Naive thymus-derived CD4-positive, alpha-beta T cell (primary cell): Measurements from ENCODE around the gene DSG4. TPM values are rescaled to one million over a fixed set of nuclear protein-coding genes. Genes with fewer than 3 reads are reported as not detected.

ENCODE experiments used
- ATAC-seq: fragments of 150-1000 bp; cut with Tn5 transposase; 2 replicates; pipeline ENCODE4 v1.10.0; 2021; ENCODE audit warnings: mild to moderate bottlenecking, moderate library complexity
- CTCF ChIA-PET: fragments of 350-600 bp; sonication (Branson Sonifier 250); formaldehyde crosslinking; loops from one replicate; lab custom pipeline; 2021; ENCODE audit warnings: antibody characterized with exemption; lab: Charles Lee
- POLR2A ChIA-PET: fragments of 350-600 bp; sonication (Branson Sonifier 250); formaldehyde crosslinking; loops from one replicate; lab custom pipeline; 2021; ENCODE audit warnings: antibody characterized with exemption, inconsistent platforms; lab: Charles Lee
- DNase-seq, 9 donors: peaks; one replicate each; pipeline versions ENCODE4 v3.0.0 to v3.0.0-alpha.2; 2020 to 2022; ENCODE audit warnings: mixed read lengths in 1 of 9
- H3K27ac ChIP-seq: one replicate; pipeline ENCODE4 v1.7.0; 2013; ENCODE audit warnings: mild to moderate bottlenecking, low read depth, low read length, moderate library complexity
- H3K27me3 ChIP-seq, 2 donors: one replicate each; pipeline ENCODE4 v1.7.0; 2013; ENCODE audit warnings: low read length in 2 of 2, mild to moderate bottlenecking in 2 of 2, moderate library complexity in 2 of 2; ENCODE audit not compliant: control insufficient read depth in 2 of 2, insufficient read depth in 2 of 2
- H3K36me3 ChIP-seq, 3 experiments: 1 replicate in 2 of 3; 2 replicates in 1 of 3; pipeline ENCODE4 v1.7.0; 2013; ENCODE audit warnings: low read length in 3 of 3, mild to moderate bottlenecking in 3 of 3, moderate library complexity in 1 of 3; ENCODE audit not compliant: insufficient read depth in 3 of 3, control insufficient read depth in 2 of 3
- H3K4me1 ChIP-seq, 2 donors: one replicate each; pipeline ENCODE4 v1.7.0; 2013; ENCODE audit warnings: low read length in 2 of 2, mild to moderate bottlenecking in 2 of 2, moderate library complexity in 1 of 2; ENCODE audit not compliant: control insufficient read depth in 2 of 2, insufficient read depth in 2 of 2
- H3K4me3 ChIP-seq: 2 replicates; pipeline ENCODE4 v1.7.0; 2013; ENCODE audit warnings: mild to moderate bottlenecking, low read length
- H3K9me3 ChIP-seq, 3 experiments: 1 replicate in 2 of 3; 2 replicates in 1 of 3; pipeline ENCODE4 v1.7.0; 2013; ENCODE audit warnings: low read length in 3 of 3; ENCODE audit not compliant: control insufficient read depth in 2 of 3
- H3K27ac Mint-ChIP-seq, 9 donors: one replicate each; pipeline ENCODE4 v1.8.0; 2020 to 2022; ENCODE audit warnings: mixed read lengths in 9 of 9, mild to moderate bottlenecking in 8 of 9, moderate library complexity in 5 of 9, inconsistent platforms in 2 of 9
- H3K27me3 Mint-ChIP-seq, 5 donors: one replicate each; pipeline ENCODE4 v1.8.0; 2021 to 2022; ENCODE audit warnings: mixed read lengths in 5 of 5, mild to moderate bottlenecking in 1 of 5
- H3K36me3 Mint-ChIP-seq, 5 donors: one replicate each; pipeline ENCODE4 v1.8.0; 2020 to 2022; ENCODE audit warnings: mixed read lengths in 5 of 5, mild to moderate bottlenecking in 3 of 5, inconsistent platforms in 1 of 5
- H3K4me1 Mint-ChIP-seq, 7 donors: one replicate each; pipeline ENCODE4 v1.8.0; 2020 to 2022; ENCODE audit warnings: mixed read lengths in 7 of 7, mild to moderate bottlenecking in 3 of 7, inconsistent platforms in 1 of 7
- H3K4me3 Mint-ChIP-seq, 10 donors: one replicate each; pipeline ENCODE4 v1.8.0; 2020 to 2022; ENCODE audit warnings: mild to moderate bottlenecking in 10 of 10, mixed read lengths in 10 of 10, moderate library complexity in 6 of 10, inconsistent platforms in 2 of 10
- H3K9me3 Mint-ChIP-seq, 11 donors: one replicate each; pipeline ENCODE4 v1.8.0; 2020 to 2022; ENCODE audit warnings: mixed read lengths in 11 of 11, mild to moderate bottlenecking in 4 of 11, inconsistent platforms in 1 of 11, moderate library complexity in 1 of 11
- intact Hi-C, 2 donors: fragments of 100-400 bp; cut with micrococcal nuclease; formaldehyde crosslinking; loops; one replicate each; pipeline ENCODE4 v1.15.1; 2023
- polyA plus RNA-seq, 2 donors: library from polyadenylated mRNA; unstranded; fragments of 300-500 nt; fragmentation: Illumina TruSeq; gene quantifications; one replicate each; pipeline ENCODE4 v1.2.3, GENCODE V29; 2021
- total RNA-seq, 6 experiments: library from RNA in 5 of 6; stranded (reverse) in 5 of 6; gene quantifications; 1 replicate in 5 of 6; 2 replicates in 1 of 6; pipeline ENCODE4 v1.2.3 and lab custom pipeline; 2021 to 2026

Gene DSG4
- total and polyA plus RNA-seq, 7 experiments from 2014 or later: not detected

GRCh38 chr18:31444142-31444541 lies 67.6 kb downstream of the DSG4 start:
- Histone ChIP-seq H3K27ac (no peak overlapping the region), H3K36me3 (no peaks in the 10 kb centered on the region), H3K4me1 (no peaks in the 10 kb centered on the region), H3K27me3 (no peaks in the 10 kb centered on the region), H3K4me3 (no peak overlapping the region), H3K9me3 (no peaks in the 10 kb centered on the region)
- Mint-ChIP-seq H3K9me3 (no peaks in the 10 kb centered on the region), H3K4me1 (no peaks in the 10 kb centered on the region), H3K36me3 (no peaks in the 10 kb centered on the region), H3K27ac (no peak overlapping the region), H3K27me3 (no peaks in the 10 kb centered on the region), H3K4me3 (no peak overlapping the region)
- ChIA-PET POLR2A (no interaction called here), CTCF (no interaction called here)
- ATAC-seq: no peak
- intact Hi-C loops: no loop called here
- no peak for DNase-seq

- no peak overlapping the region for H3K4me3 ChIP-seq
- POLR2A ChIA-PET: no interaction called here
- CTCF ChIA-PET: no interaction called here
- no peaks in the 10 kb centered on the region for H3K4me1 Mint-ChIP-seq
- intact Hi-C loops: no loop called here
- H3K4me3 Mint-ChIP-seq: no peak overlapping the region
- no peak for ATAC-seq
- H3K9me3 ChIP-seq: no peaks in the 10 kb centered on the region
- no peak overlapping the region for H3K27ac ChIP-seq
- H3K36me3 ChIP-seq: no peaks in the 10 kb centered on the region
- no peaks in the 10 kb centered on the region for H3K27me3 ChIP-seq
- H3K4me1 ChIP-seq: no peaks in the 10 kb centered on the region
- H3K36me3 Mint-ChIP-seq: peaks cover 0 to 4% (median 0%) of the 10 kb centered on the region in 5 donors
- no peak overlapping the region for H3K27ac Mint-ChIP-seq
- DNase-seq: no peak
- peaks cover 0 to 2% (median 0%) of the 10 kb centered on the region in 11 donors for H3K9me3 Mint-ChIP-seq
- H3K27me3 Mint-ChIP-seq: no peaks in the 10 kb centered on the region
Measured at GRCh38 chr18:31445908-31446307, 69.3 kb downstream of the DSG4 start.

- no peak overlapping the region for H3K27ac ChIP-seq
- Mint-ChIP-seq H3K9me3 (peaks cover 0 to 2% (median 0%) of the 10 kb centered on the region in 11 donors), H3K36me3 (peaks cover 0 to 4% (median 0%) of the 10 kb centered on the region in 5 donors), H3K27me3 (no peaks in the 10 kb centered on the region), H3K4me3 (no peak overlapping the region), H3K4me1 (no peaks in the 10 kb centered on the region), H3K27ac (no peak overlapping the region)
- H3K4me3 ChIP-seq: no peak overlapping the region
- ATAC-seq (no peak), DNase-seq (no peak)
- intact Hi-C loops: no loop called here
- no peaks in the 10 kb centered on the region for H3K4me1 ChIP-seq
- H3K36me3 ChIP-seq: no peaks in the 10 kb centered on the region
- ChIA-PET POLR2A (no interaction called here), CTCF (no interaction called here)
- H3K27me3 ChIP-seq: no peaks in the 10 kb centered on the region
- H3K9me3 ChIP-seq: no peaks in the 10 kb centered on the region
Measured at GRCh38 chr18:31446854-31447253, 70.3 kb downstream of the DSG4 start.

- POLR2A ChIA-PET: no interaction called here
- no peak within 1 kb of the TSS for H3K27ac ChIP-seq
- no peaks in the 10 kb centered on the region for H3K27me3 Mint-ChIP-seq
- H3K9me3 ChIP-seq: no peaks in the 10 kb centered on the region
- no peak within 1 kb of the TSS for H3K4me3 ChIP-seq
- no peaks in the 10 kb centered on the region for H3K4me1 ChIP-seq
- intact Hi-C loops: no loop called here
- no peak within 1 kb of the TSS for H3K27ac Mint-ChIP-seq
- H3K9me3 Mint-ChIP-seq: peaks cover 0 to 2% (median 0%) of the 10 kb centered on the region in 11 donors
- H3K36me3 Mint-ChIP-seq: peaks cover 0 to 4% (median 0%) of the 10 kb centered on the region in 5 donors
- CTCF ChIA-PET: no interaction called here
- no peak within 1 kb of the TSS for H3K4me3 Mint-ChIP-seq
- DNase-seq (no peak), ATAC-seq (no peak)
- no peaks in the 10 kb centered on the region for H3K4me1 Mint-ChIP-seq
- no peaks in the 10 kb centered on the region for H3K27me3 ChIP-seq
- no peaks in the 10 kb centered on the region for H3K36me3 ChIP-seq
Measured at GRCh38 chr18:31447530-31448191, 71.1 kb downstream of the DSG4 start, which contains the start of gene DSG3. Gene DSG3 (plus strand): TSS chr18:31447741. CDS start chr18:31447878, 137 bp downstream.

- POLR2A ChIA-PET: no interaction called here
- Histone ChIP-seq H3K4me3 (no peak overlapping the region), H3K4me1 (no peaks in the 10 kb centered on the region), H3K27ac (no peak overlapping the region), H3K9me3 (no peaks in the 10 kb centered on the region), H3K36me3 (no peaks in the 10 kb centered on the region), H3K27me3 (no peaks in the 10 kb centered on the region)
- no peak overlapping the region for H3K27ac Mint-ChIP-seq
- intact Hi-C loops: no loop called here
- no peak for ATAC-seq
- DNase-seq: no peak
- no peaks in the 10 kb centered on the region for H3K4me1 Mint-ChIP-seq
- H3K27me3 Mint-ChIP-seq: no peaks in the 10 kb centered on the region
- CTCF ChIA-PET: no interaction called here
- H3K36me3 Mint-ChIP-seq: peaks cover 0 to 4% (median 0%) of the 10 kb centered on the region in 5 donors
- peaks cover 0 to 2% (median 0%) of the 10 kb centered on the region in 11 donors for H3K9me3 Mint-ChIP-seq
- no peak overlapping the region for H3K4me3 Mint-ChIP-seq
Measured at GRCh38 chr18:31450409-31450808, 73.8 kb downstream of the DSG4 start.

GRCh38 chr18:31451625-31452024 lies 75.0 kb downstream of the DSG4 start:
- Histone ChIP-seq H3K27me3 (no peaks in the 10 kb centered on the region), H3K36me3 (no peaks in the 10 kb centered on the region), H3K9me3 (no peaks in the 10 kb centered on the region), H3K4me1 (no peaks in the 10 kb centered on the region), H3K4me3 (no peak overlapping the region), H3K27ac (no peak overlapping the region)
- intact Hi-C loops: no loop called here
- no peak for DNase-seq
- Mint-ChIP-seq H3K4me1 (no peaks in the 10 kb centered on the region), H3K4me3 (no peak overlapping the region), H3K9me3 (peaks cover 0 to 2% (median 0%) of the 10 kb centered on the region in 11 donors), H3K36me3 (peaks cover 0 to 4% (median 0%) of the 10 kb centered on the region in 5 donors), H3K27me3 (no peaks in the 10 kb centered on the region), H3K27ac (no peak overlapping the region)
- ChIA-PET CTCF (no interaction called here), POLR2A (no interaction called here)
- ATAC-seq: no peak

GRCh38 chr18:31454066-31454708 lies 77.6 kb downstream of the DSG4 start:
- Histone ChIP-seq H3K4me1 (no peaks in the 10 kb centered on the region), H3K27me3 (no peaks in the 10 kb centered on the region), H3K9me3 (no peaks in the 10 kb centered on the region), H3K27ac (no peak overlapping the region), H3K36me3 (no peaks in the 10 kb centered on the region), H3K4me3 (no peak overlapping the region)
- H3K27ac Mint-ChIP-seq: no peak overlapping the region
- H3K36me3 Mint-ChIP-seq: peaks cover 0 to 4% (median 0%) of the 10 kb centered on the region in 5 donors
- ATAC-seq (no peak), DNase-seq (no peak)
- intact Hi-C loops: no loop called here
- H3K27me3 Mint-ChIP-seq: no peaks in the 10 kb centered on the region
- CTCF ChIA-PET: no interaction called here
- H3K4me1 Mint-ChIP-seq: no peaks in the 10 kb centered on the region
- POLR2A ChIA-PET: no interaction called here
- no peak overlapping the region for H3K4me3 Mint-ChIP-seq
- H3K9me3 Mint-ChIP-seq: peaks cover 0 to 2% (median 0%) of the 10 kb centered on the region in 11 donors
